GM12865 (cell line): Measurements from ENCODE around the gene SUPT4H1.
"Not testable (repeated sequence)": the region's sequence is repeated elsewhere in the genome, so short reads cannot be mapped to it uniquely, and the experiment has no call there.

Experiments used
- DNase-seq: peaks from one replicate; pipeline ENCODE4 v3.0.0; 2010; ENCODE audit warnings: low read depth
- H3K4me3 ChIP-seq: 2 replicates; pipeline ENCODE4 v1.5.1; 2011; ENCODE audit warnings: mild to moderate bottlenecking, low read depth, low read length, control low read depth
- TF ChIP-seq, protein P1 (sequence below): IDR thresholded peaks from 2 replicates; pipeline ENCODE4 v1.5.1; 2011; ENCODE audit warnings: low read length, control low read depth, low read depth, inconsistent platforms; ENCODE audit not compliant: insufficient read depth; ENCODE audit errors: missing control alignments

SUPT4H1 gene

DNA sequence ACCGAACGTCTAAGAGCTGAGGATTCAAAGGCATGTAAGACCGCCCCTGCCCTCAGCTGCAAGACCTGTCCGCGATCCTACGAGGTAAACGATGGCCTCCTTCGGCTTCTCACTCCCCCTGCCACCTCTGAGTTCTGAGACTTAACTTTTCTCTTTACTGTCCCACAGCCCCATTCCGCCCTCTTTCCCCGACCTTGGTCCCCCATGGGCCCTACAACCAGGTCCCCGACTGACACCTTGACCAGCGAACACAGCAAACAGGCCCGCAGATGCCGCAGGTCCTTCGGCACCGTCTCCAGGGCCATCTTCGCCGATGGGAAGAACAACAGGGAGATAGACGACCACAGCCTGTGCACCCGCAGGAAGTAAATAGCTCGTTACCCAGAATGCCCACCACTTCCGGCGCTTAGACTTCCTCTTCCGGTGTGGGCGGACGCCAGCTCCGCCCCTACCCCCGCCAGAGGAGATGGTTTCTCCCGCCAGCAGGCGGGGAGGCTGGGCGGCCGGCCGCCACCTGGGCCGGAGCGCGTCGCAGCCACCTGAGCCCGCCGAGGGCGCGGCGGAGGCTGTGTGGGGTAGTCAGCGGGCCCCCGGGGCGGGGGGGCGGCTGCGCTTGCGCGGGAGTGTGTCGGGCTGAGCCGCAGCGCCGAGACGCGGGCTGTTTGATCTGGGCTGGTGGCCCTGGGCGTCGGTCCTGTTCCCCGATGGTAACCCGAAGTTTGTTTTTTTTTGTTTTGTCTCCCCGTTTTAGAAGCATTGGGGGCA, at the start of gene SUPT4H1:
Gene SUPT4H1 (minus strand): TSS at position 371 of the 765 bp plus-strand sequence. CDS start 66 bp downstream, at position 305.
- peak; percentile 97 for DNase-seq
- TF ChIP-seq, protein P1, sequence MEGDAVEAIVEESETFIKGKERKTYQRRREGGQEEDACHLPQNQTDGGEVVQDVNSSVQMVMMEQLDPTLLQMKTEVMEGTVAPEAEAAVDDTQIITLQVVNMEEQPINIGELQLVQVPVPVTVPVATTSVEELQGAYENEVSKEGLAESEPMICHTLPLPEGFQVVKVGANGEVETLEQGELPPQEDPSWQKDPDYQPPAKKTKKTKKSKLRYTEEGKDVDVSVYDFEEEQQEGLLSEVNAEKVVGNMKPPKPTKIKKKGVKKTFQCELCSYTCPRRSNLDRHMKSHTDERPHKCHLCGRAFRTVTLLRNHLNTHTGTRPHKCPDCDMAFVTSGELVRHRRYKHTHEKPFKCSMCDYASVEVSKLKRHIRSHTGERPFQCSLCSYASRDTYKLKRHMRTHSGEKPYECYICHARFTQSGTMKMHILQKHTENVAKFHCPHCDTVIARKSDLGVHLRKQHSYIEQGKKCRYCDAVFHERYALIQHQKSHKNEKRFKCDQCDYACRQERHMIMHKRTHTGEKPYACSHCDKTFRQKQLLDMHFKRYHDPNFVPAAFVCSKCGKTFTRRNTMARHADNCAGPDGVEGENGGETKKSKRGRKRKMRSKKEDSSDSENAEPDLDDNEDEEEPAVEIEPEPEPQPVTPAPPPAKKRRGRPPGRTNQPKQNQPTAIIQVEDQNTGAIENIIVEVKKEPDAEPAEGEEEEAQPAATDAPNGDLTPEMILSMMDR = no peak
- H3K4me3 ChIP-seq = peak within 1 kb of the TSS; percentile 94

DNA sequence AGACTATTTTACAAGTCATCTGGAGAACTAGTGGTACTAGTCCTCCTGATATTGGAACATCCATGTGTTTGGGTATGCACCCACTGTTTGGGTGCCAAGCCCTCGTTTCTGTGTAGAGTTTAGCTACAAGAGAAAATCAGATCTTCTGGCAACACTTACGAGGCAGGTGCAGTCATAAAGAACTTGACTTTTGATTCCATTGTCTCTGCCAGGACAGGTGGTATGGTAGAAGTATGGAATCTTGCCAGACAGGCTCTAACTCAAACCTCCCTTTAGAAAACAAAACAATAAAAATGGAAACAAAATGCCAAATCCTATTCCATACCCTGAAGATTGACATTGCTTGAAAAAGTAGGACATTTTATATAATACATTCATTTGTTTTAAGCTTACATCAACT, 49.3 kb upstream of the SUPT4H1 start:
- TF ChIP-seq, protein P1 = no peak
- DNase-seq = no peak
- no peak overlapping the region for H3K4me3 ChIP-seq

DNA sequence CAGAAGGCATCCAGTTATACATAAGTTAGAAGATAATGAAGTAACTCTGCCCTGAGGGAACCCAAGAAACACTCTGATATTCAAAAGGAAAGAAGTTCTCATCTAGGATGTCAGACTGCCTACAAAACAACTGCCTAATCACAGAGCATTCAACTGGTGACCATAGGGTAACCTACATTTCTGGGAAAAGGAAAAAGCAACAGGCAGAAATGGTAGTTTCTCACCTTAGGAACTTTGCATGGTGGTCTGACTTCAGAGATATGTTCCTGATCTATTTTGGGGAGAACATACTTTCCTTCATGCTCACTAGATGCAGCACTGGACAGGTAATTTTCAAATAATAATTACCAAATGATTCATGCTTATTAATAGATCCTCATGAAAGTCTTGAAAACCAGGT, 48.8 kb upstream of the SUPT4H1 start:
- no peak overlapping the region for H3K4me3 ChIP-seq
- TF ChIP-seq, protein P1 = no peak
- no peak for DNase-seq

DNA sequence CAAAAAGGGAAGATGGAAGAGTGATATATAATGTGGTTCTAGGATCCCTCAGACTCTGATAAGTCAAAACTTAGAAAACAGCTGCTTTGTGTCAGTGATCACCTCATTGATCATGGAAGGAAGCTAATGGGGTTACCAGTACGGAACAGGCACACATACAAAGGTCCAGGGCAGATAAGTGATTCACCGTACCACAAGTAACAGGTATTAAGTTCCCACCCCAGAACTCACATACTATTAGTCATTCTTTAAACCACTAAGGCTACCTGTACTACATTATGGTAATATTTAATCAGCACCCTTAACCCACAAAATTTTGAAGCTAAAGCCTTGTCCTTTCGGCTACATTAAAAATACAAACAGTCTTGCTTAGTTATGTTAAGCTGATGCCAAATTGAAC, 48.0 kb upstream of the SUPT4H1 start:
- TF ChIP-seq, protein P1 = no peak
- DNase-seq = no peak
- H3K4me3 ChIP-seq = no peak overlapping the region

DNA sequence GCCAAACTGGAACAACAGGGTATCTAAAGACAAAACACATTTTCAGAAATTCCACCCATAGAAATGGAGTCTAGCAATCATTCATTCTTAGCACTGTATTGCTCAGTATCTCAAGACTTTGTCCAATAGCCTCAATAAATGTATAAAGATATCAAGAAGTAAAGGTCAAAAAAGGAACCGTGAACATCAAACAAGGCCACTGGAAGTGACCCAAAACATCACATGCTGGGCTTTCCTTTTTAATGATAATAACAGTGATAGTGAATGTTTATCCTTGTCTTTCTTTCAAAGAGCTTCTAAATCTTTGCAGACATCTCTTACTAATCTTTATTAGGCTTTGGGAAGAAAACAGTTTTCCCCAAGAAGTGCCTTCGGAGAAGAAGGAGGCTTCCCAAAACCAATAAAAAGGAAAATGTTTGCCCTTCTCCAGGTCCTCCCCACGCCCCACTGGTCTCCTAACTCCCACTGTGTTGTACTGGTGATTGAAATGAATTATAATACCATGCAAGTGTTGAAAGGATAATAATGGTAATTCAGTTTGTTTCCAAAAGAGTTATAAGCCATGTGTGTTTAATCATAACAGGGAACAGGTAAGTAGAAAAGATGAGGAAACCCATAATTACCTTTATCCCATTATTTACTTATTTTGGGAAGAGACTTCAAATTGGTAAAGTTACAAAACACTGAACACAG, 46.7 kb upstream of the SUPT4H1 start:
- DNase-seq = no peak
- H3K4me3 ChIP-seq = no peak overlapping the region
- TF ChIP-seq, protein P1 = no peak

DNA sequence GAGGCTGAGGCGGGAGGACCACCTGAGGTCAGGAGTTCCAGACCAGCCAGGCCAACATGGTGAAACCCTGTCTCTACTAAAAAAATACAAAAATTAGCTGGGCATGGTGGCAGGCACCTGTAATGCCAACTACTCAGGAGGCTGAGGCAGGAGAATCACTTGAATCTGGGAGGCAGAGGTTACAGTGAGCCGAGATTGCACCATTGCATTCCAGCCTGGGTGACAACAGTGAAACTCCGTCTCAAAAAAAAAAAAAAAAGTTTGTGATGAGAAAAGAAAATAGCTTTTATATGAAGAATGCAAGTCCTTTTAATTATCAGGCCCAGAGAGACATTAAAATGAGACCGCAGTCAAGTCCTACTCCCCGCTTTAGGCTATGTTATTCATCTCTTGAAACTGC, 45.4 kb upstream of the SUPT4H1 start:
- not testable (repeated sequence) for H3K4me3 ChIP-seq, DNase-seq

DNA sequence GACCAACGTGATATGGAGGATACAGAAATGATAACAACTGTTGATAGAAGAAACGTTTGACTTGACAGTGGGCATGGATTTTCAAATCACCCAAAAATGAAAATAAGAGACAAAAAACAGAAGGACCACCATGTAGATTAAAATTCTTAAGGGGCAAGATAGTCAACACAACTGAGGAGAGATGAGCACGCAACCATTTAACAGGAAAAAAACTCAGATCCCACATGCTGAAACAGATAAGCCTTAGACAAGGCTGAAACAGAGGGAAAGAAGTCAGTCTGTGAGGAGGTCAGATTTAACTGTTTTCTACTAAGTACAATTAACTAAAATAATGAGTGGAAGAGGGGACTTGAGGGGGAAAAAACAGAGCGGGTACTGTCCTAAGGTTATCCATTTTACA, 44.2 kb upstream of the SUPT4H1 start:
- TF ChIP-seq, protein P1 = no peak
- no peak for DNase-seq
- H3K4me3 ChIP-seq = no peak overlapping the region
